HG03575 (cell line): ENCODE results near the gene ANKRD33B.
"Not testable (repeated sequence)": the region's sequence is repeated elsewhere in the genome, so short reads cannot be mapped to it uniquely, and the experiment has no call there.

Source experiments
- ATAC-seq: cut with Tn5 transposase; IDR thresholded peaks from one replicate; pipeline ENCODE4 v1.9.1; 2021; ENCODE audit not compliant: unreplicated experiment, insufficient number of reproducible peaks, low FRiP score; ENCODE audit errors: extremely low read depth

The ANKRD33B gene

DNA sequence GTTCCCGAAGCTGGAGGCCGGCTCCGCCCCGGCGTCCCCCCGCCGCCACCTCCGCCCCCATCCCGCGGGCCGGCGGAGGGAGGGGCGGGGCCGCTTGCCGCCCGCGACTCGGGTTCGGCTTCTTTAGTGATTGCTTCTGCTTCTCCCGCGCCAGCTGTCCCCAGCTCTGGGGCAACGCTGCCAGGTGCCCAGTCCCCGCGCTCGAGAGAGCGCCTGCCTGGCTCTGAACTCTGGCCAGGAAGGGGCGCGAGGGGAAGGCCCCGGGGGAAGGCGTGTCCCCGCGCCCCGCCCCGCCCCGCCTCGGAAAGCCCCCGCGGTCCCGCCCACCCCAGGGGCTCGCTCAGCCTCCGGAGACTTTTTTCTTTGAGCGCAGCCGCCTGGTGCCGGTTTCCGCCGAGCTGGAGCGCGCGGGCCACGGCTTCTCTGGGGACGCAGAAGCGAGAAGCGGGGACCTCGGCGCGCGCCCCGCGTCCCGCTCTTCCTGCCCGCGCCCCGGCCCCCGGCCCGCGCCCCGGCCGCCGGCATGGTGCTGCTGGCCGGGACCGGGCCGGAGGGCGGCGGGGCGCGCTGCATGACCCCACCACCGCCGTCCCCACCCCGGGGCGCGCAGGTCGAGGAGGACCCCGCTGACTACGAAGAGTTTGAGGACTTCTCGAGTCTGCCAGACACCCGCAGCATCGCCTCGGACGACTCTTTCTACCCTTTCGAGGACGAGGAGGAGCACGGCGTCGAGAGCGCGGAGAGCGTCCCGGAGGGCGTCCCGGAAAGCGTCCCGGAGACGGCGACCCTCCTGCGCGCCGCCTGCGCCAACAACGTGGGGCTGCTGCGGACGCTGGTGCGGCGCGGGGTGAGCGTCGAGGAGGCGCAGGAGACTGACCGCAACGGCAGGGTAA, at the start of gene ANKRD33B:
TSS of gene ANKRD33B (plus strand) at position 126 of the 893 bp plus-strand sequence. CDS start at position 524, 398 bp downstream.
- ATAC-seq, result no peak

DNA sequence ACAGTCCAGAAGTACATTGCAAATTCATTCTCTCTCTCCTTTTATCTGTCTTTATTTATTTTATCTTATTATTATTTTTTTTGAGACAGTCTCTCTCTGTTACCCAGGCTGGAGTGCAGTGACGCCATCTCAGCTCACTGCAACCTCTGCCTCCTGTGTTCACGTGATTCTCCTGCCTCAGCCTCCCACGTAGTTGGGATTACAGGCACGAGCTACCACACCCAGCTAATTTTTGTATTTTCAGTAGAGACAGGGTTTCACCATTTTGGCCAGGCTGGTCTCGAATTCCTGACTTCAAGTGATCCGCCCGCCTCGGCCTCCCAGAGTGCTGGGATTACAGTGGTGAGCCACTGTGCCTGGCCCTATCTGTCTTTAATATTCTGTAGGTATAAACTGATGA, 49.3 kb upstream of the ANKRD33B start:
- ATAC-seq, result not testable (repeated sequence)

DNA sequence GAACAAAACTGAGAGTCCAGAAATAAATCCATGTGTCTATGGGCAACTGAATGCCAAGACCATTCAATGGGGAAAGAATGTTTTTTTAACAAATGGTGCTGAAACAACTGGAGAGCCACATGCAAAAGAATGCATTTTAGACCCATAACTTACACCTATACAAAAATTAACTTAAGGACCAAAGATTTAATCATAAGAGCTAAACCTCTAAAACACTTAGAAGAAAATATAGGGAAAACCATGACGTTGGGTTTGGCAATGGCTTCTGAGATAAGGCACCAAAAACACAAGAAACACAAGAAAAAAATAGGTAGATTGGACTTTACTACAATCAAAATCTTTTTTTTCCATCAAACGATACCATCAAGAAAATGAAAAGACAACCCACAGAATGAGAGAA, 48.4 kb upstream of the ANKRD33B start:
- ATAC-seq, result no peak

DNA sequence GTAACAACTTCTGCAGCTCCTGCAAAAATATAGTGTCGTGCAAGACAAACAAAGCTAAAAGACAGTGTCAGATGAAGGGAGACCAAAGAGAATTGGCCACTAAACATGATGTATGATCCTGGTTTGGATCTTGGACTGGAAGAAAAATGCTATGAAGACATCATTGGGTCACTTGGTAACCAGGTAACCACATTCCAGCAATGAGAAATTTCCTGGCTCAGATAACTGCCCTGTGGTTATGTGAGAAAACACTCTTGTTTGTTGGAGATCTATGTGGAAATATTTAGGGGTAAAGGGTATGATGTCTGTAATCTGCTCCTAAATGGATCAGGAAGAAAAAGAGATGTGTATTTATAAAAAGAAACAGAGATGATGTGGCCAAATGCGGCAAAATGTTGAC, 45.5 kb upstream of the ANKRD33B start:
- ATAC-seq, result no peak

DNA sequence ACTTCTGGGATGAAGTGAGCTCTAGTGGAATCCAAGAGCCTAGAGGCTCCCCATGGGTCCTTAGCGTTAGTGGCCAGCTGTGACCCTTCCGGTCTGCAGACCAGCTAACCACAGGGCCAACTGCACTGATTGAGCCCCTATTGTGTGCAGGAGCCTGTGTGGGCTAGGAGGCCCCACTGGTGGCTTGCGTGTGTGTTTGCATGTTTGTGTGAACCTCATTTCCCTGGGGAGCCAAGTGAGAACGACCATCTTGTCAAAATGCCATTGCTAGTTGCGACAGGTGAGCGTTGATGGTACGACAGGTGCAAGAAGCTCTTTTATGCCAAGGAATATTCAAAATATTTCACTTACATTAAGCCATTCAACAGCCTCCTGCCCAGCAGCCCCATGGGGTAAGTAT, 44.1 kb upstream of the ANKRD33B start:
- no peak for ATAC-seq

DNA sequence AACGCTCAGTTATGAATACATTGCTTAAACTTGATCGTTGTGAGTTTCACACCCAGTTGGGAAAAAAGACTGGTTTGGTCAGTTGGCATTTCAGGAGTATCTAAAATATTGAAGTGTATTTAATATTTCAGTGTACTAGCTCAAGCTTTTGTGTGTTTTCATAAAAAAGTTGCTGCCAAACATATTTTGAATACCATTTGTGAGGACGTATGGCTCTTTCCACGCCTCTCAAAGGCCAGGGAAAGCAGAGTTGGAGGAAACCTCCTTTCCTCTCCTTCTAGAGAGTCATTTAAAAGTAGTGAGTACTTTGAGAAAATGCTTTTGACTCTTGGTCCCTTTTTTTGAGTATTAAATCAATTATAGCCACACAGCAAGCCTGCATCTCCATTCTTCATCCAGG, 43.2 kb upstream of the ANKRD33B start:
- ATAC-seq, result no peak

DNA sequence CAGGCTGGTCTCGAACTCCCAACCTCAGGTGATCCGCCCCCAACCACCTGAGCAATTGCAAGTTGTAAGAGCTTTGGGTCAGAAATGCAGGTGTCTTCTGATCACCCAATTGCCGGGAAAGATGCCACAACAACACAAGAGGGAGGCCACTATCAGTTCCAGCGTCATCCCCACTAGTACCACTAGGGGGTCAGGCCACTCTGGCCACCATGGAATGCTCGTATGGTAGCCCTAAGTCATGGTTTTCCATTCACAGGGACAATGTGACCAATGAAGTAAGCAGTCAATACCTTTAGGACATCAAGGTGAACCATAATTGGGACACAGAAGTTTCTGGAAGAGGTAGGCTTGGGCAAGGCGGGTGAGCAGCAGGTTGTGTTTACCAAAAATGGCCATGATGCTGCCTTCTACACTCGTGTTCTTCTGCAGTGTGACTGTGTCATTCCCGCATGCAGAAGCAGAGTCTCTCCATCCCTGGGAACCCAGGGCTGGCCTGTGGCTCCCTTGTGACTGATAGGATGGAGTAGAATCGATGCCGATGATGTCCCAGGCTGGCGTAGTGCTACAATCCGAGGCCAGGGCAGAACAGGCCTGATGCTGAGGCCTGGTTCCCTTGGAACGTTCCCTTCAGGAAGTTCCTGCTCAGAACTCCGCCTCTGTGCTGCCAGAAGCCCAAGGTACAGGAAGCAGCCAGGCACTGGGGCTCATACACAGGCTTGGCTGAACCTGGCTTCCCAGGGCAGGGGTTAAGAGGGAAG, 42.2 kb upstream of the ANKRD33B start:
- ATAC-seq, result no peak

DNA sequence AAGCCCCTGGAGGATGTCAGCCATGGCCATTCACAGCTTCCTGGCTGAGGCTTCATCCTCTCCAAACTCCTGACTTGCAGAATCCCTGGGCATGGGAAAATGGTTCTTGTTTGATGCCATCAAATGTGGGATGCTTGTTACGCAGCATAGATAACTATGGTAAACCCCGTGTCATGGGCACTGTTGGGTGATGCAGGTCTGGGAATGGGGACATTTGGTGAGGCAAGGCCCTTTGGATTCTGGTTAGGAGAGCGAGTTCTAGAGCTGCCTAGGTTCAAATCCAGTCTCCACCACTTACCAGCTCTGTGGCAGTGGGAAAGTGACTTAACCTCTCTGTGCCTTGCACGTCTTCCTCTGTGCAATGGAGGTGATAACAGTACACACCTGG, 41.7 kb upstream of the ANKRD33B start:
- ATAC-seq, result no peak

DNA sequence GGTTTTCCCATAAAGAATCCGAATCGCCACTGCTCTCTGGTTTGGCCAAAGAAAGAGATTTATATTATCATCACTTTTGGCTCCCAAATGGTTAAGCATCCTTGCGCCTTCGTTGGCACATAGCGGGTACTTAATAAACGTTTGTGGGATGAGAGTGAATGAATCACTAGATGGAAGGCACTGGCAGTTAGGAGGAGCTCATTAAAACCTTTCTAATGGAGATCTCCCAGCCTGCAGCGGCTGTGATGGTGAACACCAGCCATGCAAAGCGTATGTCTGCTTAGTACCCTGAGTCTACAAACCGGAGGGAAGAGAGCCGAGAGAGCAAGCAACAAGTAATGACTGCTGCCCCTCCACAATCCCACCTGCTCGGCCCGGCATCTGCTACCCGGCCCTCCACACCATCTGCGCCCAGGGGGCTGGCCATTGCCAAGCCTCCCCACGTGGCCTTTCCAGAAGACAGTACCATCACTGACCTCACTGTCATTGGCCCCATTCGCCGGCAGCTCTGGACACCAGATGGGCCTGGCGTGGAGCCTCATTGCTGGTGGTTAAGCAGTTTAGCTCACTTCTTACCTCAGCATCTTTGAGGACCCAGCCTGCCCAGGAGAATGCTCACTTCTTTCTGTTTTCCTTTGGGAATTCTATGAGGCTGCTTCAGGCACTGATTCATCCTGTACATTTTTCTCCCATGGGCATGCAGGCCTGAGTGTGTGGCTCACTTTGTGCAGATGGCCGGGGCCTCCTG, 39.3 kb upstream of the ANKRD33B start:
- ATAC-seq, result no peak

DNA sequence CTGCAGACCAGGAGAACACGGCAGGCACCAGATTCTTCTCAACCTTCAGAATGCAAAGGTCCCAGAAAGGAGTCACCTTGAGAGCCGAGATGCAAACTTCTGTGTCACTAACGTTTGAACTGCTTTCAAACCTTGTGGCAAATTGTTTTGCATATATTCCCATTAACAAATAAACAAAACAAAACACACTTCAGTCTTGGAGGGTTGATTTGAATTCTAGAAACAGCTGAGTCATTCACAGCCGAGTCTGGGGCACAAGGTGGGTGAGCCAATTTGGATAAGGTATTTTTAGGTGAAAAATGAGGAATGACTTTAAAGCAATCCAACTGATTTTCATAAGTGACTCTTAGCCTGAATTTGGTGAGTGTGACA, 38.8 kb upstream of the ANKRD33B start:
- ATAC-seq, result no peak

DNA sequence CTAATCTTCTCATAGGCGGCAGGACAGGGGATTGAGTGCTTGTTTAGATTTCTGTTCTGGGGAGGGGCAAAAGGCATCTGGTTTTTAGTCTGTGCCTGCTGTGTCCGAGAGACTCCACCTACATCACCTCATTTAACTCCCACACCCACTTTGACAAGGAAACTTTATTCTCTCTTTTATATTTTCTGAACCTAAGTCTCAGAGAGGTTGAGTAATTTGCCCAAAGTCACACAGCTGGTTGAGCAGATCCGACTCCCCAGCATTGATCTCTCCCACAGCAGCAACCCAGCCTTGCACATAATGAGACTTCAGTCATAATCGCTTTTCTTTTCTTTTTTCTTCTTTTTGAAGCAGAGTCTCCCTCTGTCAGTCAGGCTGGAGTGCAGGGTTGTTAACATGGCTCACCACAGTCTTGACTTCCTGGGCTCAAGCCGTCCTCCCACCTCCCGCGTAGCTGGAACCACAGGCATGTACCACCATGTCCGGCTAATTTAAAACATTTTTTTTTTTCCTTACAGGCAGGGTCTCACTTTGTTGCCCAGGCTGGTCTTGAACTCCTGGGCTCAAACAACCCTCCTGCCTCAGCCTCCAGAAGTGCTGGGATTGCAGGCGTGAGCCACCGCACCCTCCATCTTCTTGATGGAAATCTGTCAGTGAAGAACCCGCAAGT, 36.5 kb upstream of the ANKRD33B start:
- ATAC-seq, result no peak

DNA sequence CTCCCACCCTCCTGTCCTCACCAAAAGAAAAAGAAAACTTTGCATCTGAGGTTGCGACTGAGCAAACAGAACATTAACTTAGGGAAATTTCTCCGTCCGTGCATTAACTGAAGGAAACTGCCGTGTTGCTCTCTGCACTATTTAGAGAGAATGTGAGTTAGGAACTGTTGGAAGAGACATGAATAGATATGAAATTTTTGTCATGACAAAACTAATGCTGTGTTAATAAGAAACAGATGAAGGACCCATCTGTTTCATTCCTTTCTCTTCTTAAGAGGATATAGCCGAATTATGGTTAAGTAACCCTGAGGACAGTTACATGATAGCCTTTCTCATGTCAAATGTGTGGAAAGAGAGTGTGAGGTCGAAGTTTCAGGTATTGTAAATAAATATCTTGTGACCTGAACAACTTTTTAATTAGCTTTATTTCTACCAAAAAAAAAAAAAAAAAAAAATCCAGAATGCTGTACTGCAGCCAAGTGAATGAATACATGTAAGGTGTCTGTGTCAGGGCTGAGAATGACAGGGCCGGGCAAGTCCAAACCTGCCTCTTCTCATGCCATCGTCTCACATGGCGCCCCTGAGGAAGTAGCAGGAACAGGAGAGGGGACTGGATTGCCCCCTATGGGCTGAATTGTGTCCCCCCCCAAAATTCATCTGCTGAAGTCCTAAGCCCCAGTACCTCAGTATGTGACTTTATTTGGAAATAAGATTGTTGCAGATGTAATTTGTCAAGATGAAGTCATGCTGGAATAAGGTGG, 35.6 kb upstream of the ANKRD33B start:
- no peak for ATAC-seq

DNA sequence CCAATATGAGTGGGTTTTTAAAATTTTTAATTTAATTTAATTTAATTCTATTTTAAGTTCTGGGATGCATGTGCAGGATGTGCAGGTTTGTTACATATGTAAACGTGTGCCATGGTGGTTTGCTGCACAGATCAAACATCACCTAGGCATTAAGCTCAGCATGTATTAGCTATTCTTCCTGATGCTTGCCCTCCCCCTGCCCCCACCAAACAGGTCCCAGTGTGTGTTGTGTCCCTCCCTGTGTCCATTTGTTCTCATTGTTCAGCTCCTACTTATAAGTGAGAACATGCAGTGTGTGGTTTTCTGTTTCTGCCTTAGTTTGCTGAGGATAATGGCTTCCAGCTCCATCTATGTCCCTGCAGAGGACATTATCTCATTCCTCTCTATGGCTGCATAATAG, 35.0 kb upstream of the ANKRD33B start:
- ATAC-seq, result no peak

DNA sequence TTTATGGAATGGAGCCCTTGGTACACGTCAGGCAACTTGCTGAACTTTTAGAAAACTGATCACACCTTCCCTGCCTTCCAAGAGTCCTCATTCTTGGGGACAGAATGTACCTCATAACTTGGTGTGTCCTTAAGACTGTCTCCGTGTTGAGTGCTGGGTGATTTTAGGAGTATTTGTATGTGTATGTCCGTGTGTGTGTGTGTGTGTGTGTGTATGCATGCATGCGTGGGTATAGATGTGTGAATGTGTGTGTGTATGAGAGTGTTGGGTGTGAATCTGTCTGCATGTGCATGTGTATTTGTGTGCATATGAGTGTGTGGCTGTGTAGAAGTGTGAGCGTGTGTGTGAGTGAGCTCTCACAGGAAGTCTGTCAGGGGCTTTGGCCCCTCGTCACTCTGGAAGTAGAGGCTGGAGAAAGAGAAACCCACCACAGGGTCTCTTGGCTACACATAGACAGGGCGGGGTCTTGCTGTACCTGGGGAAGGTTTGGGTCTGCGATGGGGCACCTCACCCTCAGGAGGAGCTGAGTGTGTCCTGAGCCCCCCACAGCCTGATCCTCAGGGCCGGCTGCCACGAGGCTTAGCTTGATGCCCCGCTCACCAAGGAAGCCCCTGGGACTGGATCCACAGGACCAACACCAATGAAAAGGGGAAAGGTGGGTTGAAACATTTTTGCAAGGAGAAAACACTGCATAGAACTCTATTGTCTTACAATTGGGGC, 33.1 kb upstream of the ANKRD33B start:
- no peak for ATAC-seq

DNA sequence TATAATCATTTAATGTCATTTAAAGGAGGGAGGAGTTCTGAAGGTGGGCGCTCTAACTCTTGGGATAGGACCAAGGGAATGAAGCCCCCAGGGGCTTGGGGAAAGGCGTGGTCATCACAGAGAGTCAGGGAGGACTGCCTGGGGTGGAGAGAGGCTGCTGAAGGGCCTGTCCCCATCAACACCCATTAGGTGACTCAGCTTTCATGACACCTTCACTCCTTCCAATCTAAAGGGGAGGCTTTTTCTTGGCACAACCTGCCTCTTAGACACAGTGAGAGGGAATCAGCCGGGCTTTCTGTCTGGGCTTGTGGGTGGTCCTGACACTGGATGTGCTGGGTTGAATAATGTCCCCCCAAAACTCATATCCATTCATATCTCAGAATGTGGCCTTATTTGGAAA, 31.4 kb upstream of the ANKRD33B start:
- ATAC-seq, result no peak

DNA sequence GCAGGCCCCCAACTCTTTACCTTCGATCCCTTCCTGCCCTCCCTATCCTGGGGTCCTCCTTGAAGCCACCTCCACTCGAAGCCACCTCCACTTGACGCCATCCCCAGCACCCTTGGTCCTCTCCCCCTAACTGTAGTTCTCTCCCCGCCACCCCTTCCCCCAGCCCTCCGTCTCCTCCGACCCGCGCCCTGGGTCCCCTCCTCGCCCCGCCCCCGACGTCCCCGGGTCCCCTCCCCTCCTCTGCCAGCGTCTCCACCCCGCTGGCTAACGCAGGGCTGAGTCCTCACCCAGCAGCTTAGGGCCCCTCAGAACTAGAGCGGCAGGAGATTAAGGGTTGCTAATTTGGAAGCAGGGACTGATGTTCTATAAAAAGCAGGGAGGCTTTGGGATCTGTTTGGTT, 30.6 kb upstream of the ANKRD33B start:
- ATAC-seq, result no peak

DNA sequence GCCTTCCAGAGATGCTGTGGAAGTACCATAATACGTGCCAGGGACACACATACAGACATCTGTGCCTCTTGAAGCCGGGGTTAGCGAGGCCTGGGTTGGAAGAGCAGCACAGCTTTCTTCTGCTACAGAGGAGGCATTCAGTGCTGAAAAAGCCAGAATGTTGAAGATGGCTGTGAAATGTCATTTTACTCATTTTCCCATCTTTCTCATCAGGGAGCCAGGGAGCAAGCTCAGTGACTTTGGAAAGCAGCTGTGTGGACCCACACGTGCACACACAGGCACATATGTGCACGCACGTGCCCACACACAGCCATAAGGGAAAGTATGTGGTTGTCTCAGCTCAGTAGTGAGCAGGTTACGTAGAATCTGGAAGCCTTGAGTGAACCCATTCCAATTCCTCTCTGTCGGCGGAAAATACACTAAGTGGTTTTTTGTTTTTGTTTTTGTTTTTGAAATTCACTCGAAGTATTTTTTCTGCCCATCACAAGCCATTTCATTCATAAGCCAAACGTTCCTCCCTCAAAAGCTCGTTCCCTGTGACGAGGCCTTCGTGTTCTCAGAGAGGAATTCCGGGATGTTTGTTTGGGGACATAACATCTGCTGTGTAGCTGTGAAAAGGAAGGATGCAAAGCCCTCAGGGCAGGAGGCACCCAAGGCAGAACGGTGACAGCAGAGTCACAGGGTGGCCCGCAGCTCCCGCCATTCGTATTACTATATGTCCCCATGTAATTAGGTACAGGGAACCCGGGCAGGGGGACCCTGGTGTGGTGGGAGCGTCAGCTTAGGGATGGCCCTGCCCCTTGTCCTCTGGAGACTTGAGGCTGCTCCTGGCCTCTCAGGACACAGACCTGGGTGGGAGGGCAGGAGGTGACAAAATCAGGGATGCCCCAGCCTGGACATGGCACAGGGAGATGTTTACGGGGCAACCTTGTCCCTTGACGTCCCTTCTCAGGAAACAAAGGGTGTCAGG, 29.0 kb upstream of the ANKRD33B start:
- no peak for ATAC-seq
